ENCODE results near the gene PTPN23.

The PTPN23 gene

DNA sequence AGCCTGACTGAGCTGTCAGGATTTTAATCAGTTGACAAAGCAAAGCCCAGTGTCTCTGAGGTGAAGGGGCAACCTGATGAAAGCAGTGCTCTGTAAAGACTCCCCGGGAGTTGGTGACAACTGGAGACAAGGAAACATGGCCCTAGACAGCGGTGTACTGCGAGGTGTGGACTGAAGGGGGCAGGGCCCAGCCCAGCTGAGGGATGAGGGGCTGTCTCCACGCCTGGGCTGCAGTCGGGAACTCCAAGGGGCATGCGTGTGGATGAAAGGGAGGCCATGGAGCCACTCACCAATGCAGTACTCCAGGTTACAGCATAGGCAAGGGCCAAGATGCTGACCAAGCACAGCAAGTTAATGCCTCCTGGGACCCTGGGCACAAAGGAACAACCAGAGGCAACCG is 49.8 kb downstream of the PTPN23 start:
- peak overlapping the region; percentile 24; the same call in 1 of the 2 replicates for H3K27ac ChIP-seq
- TF ChIP-seq, protein P1, sequence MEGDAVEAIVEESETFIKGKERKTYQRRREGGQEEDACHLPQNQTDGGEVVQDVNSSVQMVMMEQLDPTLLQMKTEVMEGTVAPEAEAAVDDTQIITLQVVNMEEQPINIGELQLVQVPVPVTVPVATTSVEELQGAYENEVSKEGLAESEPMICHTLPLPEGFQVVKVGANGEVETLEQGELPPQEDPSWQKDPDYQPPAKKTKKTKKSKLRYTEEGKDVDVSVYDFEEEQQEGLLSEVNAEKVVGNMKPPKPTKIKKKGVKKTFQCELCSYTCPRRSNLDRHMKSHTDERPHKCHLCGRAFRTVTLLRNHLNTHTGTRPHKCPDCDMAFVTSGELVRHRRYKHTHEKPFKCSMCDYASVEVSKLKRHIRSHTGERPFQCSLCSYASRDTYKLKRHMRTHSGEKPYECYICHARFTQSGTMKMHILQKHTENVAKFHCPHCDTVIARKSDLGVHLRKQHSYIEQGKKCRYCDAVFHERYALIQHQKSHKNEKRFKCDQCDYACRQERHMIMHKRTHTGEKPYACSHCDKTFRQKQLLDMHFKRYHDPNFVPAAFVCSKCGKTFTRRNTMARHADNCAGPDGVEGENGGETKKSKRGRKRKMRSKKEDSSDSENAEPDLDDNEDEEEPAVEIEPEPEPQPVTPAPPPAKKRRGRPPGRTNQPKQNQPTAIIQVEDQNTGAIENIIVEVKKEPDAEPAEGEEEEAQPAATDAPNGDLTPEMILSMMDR (conservative IDR thresholded peaks at IDR 0.05), result no peak

DNA sequence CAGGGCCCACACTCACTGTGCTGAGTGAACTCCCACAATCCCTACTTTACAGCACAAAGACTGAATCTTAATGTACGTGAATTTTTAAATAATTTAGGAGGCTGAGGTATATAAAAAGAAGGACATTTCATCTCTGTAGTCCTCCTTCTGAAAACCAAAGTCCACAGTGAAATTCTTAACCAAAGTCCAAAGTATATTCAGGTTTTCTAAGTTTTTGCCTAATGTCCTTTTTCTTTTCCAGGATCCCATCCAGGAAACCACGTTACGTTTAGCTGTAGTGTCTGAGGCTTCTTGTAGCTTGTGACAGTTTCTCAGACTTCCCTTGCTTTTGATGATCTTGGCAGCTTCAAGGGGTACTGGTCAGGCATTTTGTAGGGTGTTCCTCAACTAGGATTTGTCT is 50.4 kb downstream of the PTPN23 start:
- H3K27ac ChIP-seq, result no peak overlapping the region
- TF ChIP-seq, protein P1 (conservative IDR thresholded peaks at IDR 0.05), result no peak

DNA sequence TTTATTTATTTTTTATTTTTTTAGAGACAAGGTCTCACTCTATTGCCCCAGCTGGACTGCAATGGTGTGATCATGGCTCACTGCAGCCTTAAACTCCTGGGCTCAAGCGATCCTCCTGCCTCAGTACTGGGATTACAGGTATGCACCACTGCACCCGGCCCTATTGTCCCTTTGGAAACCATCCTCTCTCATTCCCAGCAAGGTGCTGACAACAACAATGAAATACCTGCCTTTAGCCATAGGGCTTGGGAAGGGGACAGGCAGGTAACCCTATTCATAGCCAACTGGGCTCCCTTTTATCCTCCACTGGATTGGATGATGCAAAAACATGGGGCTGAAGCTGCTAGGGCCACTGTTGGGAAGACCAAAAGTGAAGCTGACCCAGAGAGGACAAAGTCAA is 51.9 kb downstream of the PTPN23 start:
- no peak overlapping the region for H3K27ac ChIP-seq

DNA sequence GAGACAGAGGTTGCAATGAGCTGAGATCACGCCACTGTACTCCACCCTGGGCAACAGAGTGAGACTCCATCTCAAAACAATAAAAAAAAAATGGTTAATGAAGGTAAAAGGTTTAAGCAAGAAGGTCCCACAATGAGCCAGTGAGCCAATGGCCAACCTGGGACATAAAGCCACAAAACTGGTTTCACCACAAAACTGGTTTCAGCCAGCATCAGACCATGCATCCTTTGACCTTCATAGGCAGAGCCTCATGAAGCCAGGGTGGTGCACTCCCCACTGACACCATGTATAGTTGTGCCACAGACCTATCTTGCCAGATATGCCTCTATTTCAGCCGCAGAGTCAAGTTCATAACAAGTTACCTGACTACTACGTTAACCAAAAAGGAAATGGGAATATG is 53.0 kb downstream of the PTPN23 start:
- H3K27ac ChIP-seq, result no peak overlapping the region

More for the DNA sequence above, 51.9 kb downstream of the PTPN23 start:
- TF ChIP-seq, protein P1 (conservative IDR thresholded peaks at IDR 0.05), result no peak

DNA sequence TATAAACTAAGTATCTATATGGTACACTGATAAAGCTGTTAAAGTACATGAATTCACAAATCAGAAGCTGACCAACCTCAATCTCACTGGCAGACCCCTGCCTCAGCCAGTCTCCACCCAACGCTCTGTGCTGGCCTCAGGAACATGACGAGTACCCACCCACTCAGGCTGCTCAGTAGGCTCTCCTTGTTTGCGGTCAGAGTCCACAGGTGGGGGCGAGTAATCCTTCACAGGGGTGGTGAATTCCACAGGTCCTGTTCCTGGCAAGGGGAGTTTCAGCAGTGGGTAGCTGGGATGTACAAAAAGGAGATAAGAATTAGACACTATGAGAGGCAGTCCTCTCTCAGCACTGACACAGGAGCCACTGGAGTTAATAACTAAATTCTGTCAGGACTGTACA is 54.0 kb downstream of the PTPN23 start:
- TF ChIP-seq, protein P1 (conservative IDR thresholded peaks at IDR 0.05), result no peak

More for the DNA sequence above, 53.0 kb downstream of the PTPN23 start:
- TF ChIP-seq, protein P1 (conservative IDR thresholded peaks at IDR 0.05), result no peak

DNA sequence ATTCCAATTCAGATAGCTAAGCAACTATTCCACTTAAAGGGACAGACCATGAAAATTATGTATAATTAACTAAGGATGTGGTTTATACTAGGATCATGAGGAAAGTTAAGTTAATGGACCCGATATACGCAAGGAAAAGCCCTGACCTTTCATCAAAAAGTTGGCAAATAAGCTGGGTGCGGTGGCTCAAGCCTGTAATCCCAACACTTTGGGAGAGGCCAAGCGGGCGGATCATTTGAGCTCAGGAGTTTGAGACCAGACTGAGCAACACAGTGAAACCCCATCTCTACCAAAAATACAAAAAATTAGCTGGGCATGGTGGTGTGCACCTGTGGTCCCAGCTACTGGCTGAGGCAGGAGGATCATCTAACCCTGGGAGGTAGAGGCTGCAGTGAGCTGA is 55.4 kb downstream of the PTPN23 start:
- TF ChIP-seq, protein P1 (conservative IDR thresholded peaks at IDR 0.05), result no peak
- no peak overlapping the region for H3K27ac ChIP-seq

More for the DNA sequence above, 54.0 kb downstream of the PTPN23 start:
- no peak overlapping the region for H3K27ac ChIP-seq

DNA sequence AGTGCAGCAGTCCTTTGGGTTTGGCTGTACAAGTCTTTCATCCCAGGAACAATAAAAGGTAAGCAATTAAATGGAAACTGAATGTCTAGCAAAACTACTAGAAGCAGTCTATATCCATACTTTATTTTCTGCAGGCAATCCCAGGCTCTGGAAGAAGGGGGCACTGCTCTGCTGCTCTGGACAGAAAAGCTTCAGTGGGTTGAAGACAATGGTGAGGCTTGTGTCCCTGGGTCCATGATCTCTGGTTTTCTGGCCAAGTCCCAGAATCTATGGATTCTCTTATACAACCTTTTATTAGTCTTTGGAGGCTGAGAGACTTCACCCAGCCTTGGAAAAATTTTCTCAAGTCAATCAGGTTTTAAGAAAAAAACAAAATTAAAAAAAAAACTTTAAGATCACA is 59.3 kb downstream of the PTPN23 start:
- no peak overlapping the region for H3K27ac ChIP-seq
- TF ChIP-seq, protein P1 (conservative IDR thresholded peaks at IDR 0.05), result peak; percentile 40
